ENCODE results near the gene OCIAD1. TPM values are rescaled to one million over a fixed set of nuclear protein-coding genes. Genes with fewer than 3 reads are reported as not detected.

OCIAD1 gene
- total and polyA plus RNA-seq, 2 donors (not counting 1 experiment from before 2014, with no cell fraction given), result 82.3 to 119 TPM

- CTCF ChIA-PET, result interaction anchor here (4.4 kb wide), 1 partner anchor 331 kb away, joined by 42 read pairs; no protein-coding TSS in a partner anchor
Observed at GRCh38 chr4:48909697-48910096, 78.8 kb downstream of the OCIAD1 start.

GRCh38 chr4:48910511-48910910 is 79.6 kb downstream of the OCIAD1 start:
- no peaks in the 10 kb centered on the region for H3K36me3 ChIP-seq (replicated peaks in 1 of 2; ENCODE audit: control extremely low read depth in 1 of 2, control insufficient read depth in 1 of 2, extremely low read depth in 1 of 2, insufficient read depth in 2 of 2, low read length in 1 of 2)
- H3K27me3 ChIP-seq (replicated peaks in 1 of 4; ENCODE audit: control extremely low read depth in 1 of 4, control insufficient read depth in 3 of 4, insufficient read depth in 4 of 4, low read length in 3 of 4), result no peaks in the 10 kb centered on the region
- no peak overlapping the region for H3K4me2 ChIP-seq (replicated peaks; ENCODE audit: low read depth, low read length, poor library complexity, severe bottlenecking)
- DNase-seq (no peak), ATAC-seq (ENCODE audit: low read depth) (no peak)
- ChIA-PET CTCF (interaction anchor here (0.6 kb wide), 1 partner anchor 13 kb away, joined by 4 read pairs; no protein-coding TSS in a partner anchor), POLR2A (no interaction called here)
- H4K20me1 ChIP-seq (ENCODE audit: control insufficient read depth, insufficient read depth, low read length, poor library complexity, severe bottlenecking), result no peaks in the 10 kb centered on the region
- peaks cover 5% of the 10 kb centered on the region for H3K27me3 Mint-ChIP-seq
- H3K9ac ChIP-seq (ENCODE audit: low read length), result no peak overlapping the region
- H3K27ac Mint-ChIP-seq, result no peak overlapping the region
- H2AFZ ChIP-seq (ENCODE audit: insufficient read depth, low read depth, low read length, poor library complexity, severe bottlenecking), result no peak overlapping the region
- H3K4me3 Mint-ChIP-seq, result no peak overlapping the region
- H3K4me3 ChIP-seq (ENCODE audit: control extremely low read depth in 1 of 5, extremely low read depth in 1 of 5, insufficient read depth in 1 of 5, low read depth in 2 of 5, low read length in 4 of 5), result no peak overlapping the region
- TF ChIP-seq CTCF (IDR thresholded peaks at IDR 0.05) (no peak), EZH2 (IDR thresholded peaks at IDR 0.05; ENCODE audit: borderline replicate concordance, insufficient read depth, low read depth, low read length, poor library complexity, severe bottlenecking) (no peak)
- intact Hi-C loops (cut with micrococcal nuclease), result no loop called here
- no peaks in the 10 kb centered on the region for H3K9me3 ChIP-seq (ENCODE audit: control extremely low read depth in 1 of 3, control insufficient read depth in 2 of 3, insufficient read depth in 1 of 3, low read length in 2 of 3)
- peaks cover 10 to 14% of the 10 kb centered on the region in 2 donors for H3K4me1 ChIP-seq (ENCODE audit: control insufficient read depth in 2 of 2, insufficient read depth in 2 of 2, low read length in 2 of 2)
- H3K9me3 Mint-ChIP-seq (ENCODE audit: insufficient read depth), result no peaks in the 10 kb centered on the region
- peaks cover 28% of the 10 kb centered on the region for H3K79me2 ChIP-seq (ENCODE audit: control insufficient read depth, insufficient read depth, low read length)
- H3K27ac ChIP-seq (ENCODE audit: low read length in 2 of 2), result no peak overlapping the region
- H3K4me1 Mint-ChIP-seq, result peaks cover 14% of the 10 kb centered on the region

More at GRCh38 chr4:48909697-48910096, 78.8 kb downstream of the OCIAD1 start:
- no peaks in the 10 kb centered on the region for H3K9me3 Mint-ChIP-seq (ENCODE audit: insufficient read depth)
- POLR2A ChIA-PET, result interaction anchor here (0.7 kb wide), 1 partner anchor 409 kb away, joined by 6 read pairs; no protein-coding TSS in a partner anchor
- peaks cover 36% of the 10 kb centered on the region for H3K79me2 ChIP-seq (ENCODE audit: control insufficient read depth, insufficient read depth, low read length)
- no peaks in the 10 kb centered on the region for H3K36me3 ChIP-seq (replicated peaks in 1 of 2; ENCODE audit: control extremely low read depth in 1 of 2, control insufficient read depth in 1 of 2, extremely low read depth in 1 of 2, insufficient read depth in 2 of 2, low read length in 1 of 2)
- H3K9me3 ChIP-seq (ENCODE audit: control extremely low read depth in 1 of 3, control insufficient read depth in 2 of 3, insufficient read depth in 1 of 3, low read length in 2 of 3), result no peaks in the 10 kb centered on the region
- H3K4me2 ChIP-seq (replicated peaks; ENCODE audit: low read depth, low read length, poor library complexity, severe bottlenecking), result no peak overlapping the region
- no peak for TF ChIP-seq EZH2 (IDR thresholded peaks at IDR 0.05; ENCODE audit: borderline replicate concordance, insufficient read depth, low read depth, low read length, poor library complexity, severe bottlenecking)
- TF ChIP-seq CTCF (IDR thresholded peaks at IDR 0.05), result no peak
- ATAC-seq (ENCODE audit: low read depth) (no peak), DNase-seq (no peak)
- H3K4me1 Mint-ChIP-seq, result peaks cover 22% of the 10 kb centered on the region
- no peak overlapping the region for H3K4me3 ChIP-seq (ENCODE audit: control extremely low read depth in 1 of 5, extremely low read depth in 1 of 5, insufficient read depth in 1 of 5, low read depth in 2 of 5, low read length in 4 of 5)
- H3K4me3 Mint-ChIP-seq, result no peak overlapping the region
- 88% methylated on average over 2 of the region's 3 CpGs for WGBS (ENCODE audit: insufficient coverage)
- intact Hi-C loops (cut with micrococcal nuclease), result loop anchor here (5.0 kb wide), 1 partner anchor 227 kb away; no protein-coding TSS in a partner anchor
- H3K27me3 Mint-ChIP-seq, result peaks cover 5% of the 10 kb centered on the region
- no peak overlapping the region for H3K27ac Mint-ChIP-seq
- H3K4me1 ChIP-seq (ENCODE audit: control insufficient read depth in 2 of 2, insufficient read depth in 2 of 2, low read length in 2 of 2), result peaks cover 16 to 20% of the 10 kb centered on the region in 2 donors
- no peak overlapping the region for H3K27ac ChIP-seq (ENCODE audit: low read length in 2 of 2)
- H4K20me1 ChIP-seq (ENCODE audit: control insufficient read depth, insufficient read depth, low read length, poor library complexity, severe bottlenecking), result no peaks in the 10 kb centered on the region
- H2AFZ ChIP-seq (ENCODE audit: insufficient read depth, low read depth, low read length, poor library complexity, severe bottlenecking), result no peak overlapping the region
- H3K9ac ChIP-seq (ENCODE audit: low read length), result no peak overlapping the region
- no peaks in the 10 kb centered on the region for H3K27me3 ChIP-seq (replicated peaks in 1 of 4; ENCODE audit: control extremely low read depth in 1 of 4, control insufficient read depth in 3 of 4, insufficient read depth in 4 of 4, low read length in 3 of 4)

Other genes starting within 250 kb of the OCIAD1 start
- 133 and 138 TPM in 2 replicates for gene FRYL, start 50.8 kb upstream of the OCIAD1 start, total RNA-seq
- gene FRYL, start 50.8 kb upstream of the OCIAD1 start, polyA plus RNA-seq, result 15.5 and 24.6 TPM in 2 replicates
- gene OCIAD2, start 75.7 kb downstream of the OCIAD1 start, total RNA-seq, result 37.0 and 39.3 TPM in 2 replicates
- gene OCIAD2, start 75.7 kb downstream of the OCIAD1 start, polyA plus RNA-seq, result 47.9 and 50.0 TPM in 2 replicates
- not detected in 2 replicates for gene CWH43, start 155.2 kb downstream of the OCIAD1 start, total RNA-seq
- gene CWH43, start 155.2 kb downstream of the OCIAD1 start, polyA plus RNA-seq, result not detected in 2 replicates

Data from B cell (primary cell).